Stimulated activated CD8-positive, alpha-beta memory T cell treated with anti-CD3 and anti-CD28 coated beads, Interleukin-15, amount 100 ng/mL, for 4 hours (primary cell): ENCODE data around the gene PLA2G4C.

Experiments
- DNase-seq, 2 donors: peaks; one replicate each; pipeline ENCODE4 v3.0.0-alpha.2; 2020; ENCODE audit warnings: low read depth in 2 of 2

PLA2G4C gene

DNA sequence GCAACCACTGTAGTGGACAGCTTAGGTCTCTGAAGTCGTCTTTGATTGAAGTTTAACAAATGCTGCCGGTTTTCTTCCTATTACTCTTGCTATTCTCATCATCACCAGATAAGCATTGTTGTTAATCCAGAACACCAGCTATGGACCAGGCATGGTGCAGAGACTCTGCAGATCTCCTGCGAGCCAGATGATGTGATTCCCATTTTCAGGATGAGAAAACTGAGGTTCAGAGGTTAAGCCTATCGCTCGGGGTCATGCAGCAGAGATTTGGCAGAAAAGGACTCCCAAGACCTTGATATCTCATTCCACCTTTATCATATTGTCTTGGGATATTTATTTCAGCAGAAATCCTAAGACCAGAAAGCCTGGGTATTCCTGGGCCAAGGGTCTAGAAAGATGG, 50.2 kb downstream of the PLA2G4C start:
- no peak for DNase-seq

DNA sequence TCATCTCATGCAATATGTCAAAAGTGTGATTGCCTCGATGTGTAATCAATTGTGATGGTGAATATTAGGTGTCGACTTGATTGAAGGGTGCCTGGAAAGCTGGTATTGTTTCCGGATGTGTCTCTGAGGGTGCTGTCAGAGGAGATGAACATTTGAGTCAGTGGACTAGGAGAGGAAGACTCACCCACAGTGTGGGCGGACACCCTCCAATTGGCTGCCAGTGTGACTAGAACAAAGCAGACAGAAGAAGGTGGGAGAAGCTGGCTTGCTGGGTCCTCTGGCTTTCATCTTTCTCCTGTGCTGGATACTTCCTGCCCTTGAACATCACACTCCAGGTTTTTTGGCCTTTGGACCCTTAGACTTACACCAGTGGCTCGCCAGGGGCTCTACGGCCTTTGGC, 51.3 kb downstream of the PLA2G4C start:
- no peak for DNase-seq

DNA sequence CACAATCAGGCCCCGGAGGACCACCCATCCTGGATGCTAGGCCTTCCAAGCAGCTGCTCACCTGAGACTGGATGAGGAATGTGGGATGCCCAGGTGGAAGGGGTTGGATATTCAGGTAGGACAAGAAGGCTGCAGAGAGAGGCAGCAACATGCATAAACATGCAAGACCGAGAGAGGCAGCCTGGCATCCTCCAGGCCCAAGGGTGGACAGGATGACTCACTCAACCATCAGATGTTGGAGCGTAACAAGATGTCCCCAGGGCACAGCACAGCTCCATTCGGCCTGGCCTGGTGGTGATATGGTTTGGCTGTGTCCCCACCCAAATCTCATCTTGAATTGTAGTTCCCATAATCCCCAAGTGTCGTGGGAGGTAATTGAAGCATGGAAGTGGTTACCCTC, 56.8 kb downstream of the PLA2G4C start:
- no peak for DNase-seq

DNA sequence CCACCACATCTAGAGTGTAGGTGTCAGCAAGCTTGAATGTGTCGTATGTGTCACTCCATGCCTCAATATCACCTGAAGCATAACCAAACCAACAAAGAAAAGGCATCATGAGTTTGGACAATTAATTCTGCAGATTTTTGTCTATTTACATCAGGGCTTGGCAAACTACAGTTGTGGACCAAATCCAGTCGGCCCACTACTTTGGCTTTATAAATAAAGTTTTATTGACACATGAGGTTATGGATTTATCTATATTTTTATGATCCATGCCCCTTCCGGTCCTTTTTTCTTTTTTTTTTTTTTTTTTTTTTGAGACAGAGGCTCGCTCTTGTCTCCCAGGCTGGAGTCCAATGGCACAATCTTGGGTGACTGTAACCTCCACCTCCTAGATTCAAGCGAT, 57.5 kb downstream of the PLA2G4C start:
- no peak for DNase-seq

DNA sequence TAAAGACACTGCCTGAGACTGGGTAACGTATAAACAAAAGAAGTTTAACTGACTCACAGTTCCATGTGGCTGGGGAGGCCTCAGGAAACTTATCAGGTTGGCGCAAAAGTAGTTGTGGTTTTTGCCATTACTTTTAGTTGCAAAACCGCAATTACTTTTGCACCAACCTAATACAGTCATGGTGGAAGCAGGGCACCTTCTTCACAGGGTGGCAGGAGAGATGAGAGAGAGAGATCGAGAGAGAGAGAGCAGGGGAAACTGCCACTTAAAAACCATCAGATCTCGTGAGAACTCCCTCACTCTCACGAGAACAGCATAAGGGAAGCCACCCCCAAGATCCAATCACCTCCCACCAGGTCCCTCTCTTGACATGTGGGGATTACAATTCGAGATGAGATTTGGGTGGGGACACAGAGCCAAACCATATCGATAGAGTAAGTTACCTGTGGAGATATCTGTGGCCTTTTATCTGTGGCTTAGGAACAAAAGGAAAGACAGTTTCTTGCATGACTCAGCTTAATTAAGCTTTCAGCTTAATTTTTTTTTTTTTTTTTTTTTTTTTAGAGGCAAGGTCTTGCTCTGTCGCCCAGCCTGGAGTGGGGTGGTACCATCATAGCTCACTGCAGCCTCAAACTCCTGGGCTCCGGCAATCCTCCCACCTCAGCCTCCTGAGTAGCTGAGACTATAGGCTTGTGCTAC, 59.1 kb downstream of the PLA2G4C start:
- no peak for DNase-seq

DNA sequence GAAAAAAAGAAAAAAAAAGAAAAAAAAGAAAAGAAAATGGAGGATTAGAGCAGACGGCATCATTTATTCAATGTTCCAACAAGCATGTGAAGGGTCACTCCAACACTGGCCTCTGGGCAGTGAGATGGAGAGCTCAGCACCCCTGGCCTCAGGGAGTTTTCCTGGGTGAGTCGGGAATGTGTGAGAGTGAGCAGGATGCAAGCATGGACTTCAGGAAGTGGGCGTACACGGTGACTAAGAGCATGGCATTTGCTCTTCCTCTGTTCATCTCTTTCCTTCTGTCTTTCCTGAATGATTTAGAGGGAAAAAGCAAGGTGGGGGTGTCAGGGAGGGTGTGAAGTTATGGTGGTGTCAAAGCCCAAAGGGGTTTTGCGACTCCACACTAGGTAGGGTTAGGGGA, 66.1 kb downstream of the PLA2G4C start:
- no peak for DNase-seq

DNA sequence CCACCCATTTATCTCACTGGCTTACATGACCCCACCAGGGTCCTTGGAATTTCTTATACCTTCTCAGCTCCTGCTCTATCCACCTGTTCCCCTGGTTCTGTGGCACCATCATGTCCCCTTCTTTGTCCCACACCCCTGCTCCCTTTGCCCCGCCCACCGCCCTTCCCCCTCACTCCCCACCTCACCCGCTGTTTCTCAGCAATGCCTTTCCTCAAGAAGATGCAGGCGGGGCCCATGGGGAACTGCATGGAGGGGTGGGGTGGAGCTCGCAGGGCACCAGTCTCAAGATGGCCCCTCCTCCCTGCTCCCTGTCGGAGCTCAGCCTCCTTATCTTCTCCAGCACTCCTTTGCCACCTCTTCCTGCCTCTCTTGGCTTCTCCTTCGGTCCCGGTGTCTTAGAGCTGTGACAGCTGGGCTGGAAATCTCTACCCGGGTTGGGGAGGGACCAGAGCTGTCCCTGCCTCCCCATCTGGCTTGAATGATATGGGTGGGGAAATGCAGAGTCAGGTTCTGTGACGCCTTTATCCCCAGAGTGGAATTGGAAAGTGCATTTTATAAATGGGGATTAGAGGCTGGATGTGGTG, 66.8 kb downstream of the PLA2G4C start, which contains the start of gene CABP5:
TSS of gene CABP5 (minus strand) at position 405 of the 584 bp plus-strand sequence. CDS start at position 248, 157 bp downstream.
- DNase-seq: no peak

DNA sequence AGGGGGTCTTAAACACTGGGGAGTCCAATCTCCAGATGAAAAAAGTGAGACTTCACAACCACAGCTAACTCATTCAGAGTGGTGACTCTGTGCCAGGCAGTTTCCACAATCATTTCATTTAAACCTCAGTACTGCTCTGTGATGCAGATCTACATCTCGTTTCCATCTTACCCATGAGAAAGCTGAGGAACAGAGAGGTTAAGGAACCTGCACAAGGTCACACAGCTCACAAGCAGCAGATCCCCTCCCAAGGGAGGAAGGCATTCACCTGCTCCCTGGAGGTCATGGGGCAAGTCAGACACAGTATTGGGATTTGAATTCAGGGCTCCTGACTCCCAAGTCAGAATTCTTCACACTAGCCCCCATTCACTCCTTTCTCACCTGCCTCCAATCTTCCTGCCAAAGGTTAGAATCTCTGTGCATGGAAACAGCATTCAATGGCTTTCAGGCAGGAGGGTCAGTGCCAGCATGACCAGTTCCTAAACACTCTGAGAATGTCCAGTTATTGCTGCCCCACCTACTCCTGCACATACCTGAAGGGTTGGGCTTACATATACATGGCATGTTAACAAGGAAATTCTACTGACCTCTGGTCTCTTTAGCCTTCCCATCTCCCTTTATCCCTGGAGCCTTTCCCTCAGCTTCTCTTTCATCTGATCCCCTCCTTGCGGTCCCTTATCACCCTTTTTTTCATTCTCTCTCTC, 68.6 kb downstream of the PLA2G4C start:
- DNase-seq: no peak

DNA sequence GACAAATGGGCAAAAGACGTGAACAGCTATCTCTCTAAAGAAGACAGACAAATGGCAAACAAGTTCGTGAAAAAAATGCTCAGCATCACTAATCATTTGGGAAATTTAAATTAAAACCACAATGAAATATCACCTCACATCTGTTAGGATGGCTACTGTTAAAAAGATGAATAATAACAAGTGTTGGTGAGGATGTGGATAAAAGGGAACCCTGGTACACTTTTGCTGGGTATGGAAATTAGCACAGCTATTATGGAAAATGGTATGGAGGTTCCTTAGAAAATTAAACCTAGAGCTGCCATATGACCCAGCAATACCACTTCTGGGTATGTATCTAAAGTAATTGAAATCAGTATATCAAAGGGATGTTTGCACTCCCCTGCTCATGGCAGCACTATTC, 73.9 kb downstream of the PLA2G4C start:
- DNase-seq: no peak

DNA sequence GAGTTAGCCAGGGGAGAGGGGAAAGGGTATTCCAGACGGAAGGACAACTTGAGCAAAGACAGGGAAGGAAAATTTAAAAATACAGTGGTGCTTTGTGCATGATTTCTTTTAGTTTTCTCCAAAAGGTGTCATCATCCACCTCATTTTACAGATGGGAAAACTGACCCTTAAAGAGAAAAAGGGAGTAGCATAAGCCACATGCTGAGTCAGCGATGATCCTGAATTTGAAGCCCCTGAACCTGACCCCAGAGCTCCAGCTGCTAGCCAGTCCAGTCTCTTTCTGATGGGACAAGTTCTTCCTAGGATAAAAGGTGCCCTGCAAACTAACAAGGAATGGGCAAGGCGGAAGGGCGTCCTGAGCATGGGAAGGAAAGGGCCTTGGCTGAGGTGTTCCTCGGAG, 77.0 kb downstream of the PLA2G4C start:
- DNase-seq: no peak

DNA sequence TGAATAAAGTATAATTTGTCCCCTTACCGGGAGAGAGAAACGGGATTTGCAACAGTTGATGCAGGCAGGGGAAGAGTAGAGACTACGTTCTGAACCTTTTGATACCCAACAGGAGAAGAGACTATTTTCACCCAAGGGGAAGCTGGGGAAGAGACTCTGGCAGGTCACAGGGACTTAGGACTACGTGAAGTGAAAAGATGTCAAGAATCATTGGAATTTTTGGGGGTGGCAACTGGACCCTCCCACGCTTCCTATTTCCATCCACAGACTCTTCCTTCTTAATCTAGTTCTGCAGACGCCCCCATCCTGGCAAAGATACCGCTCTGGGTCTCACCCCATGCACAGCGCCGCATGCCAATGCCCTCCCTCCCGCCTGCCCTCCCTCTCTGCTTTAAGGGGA, 80.5 kb downstream of the PLA2G4C start:
- no peak for DNase-seq

DNA sequence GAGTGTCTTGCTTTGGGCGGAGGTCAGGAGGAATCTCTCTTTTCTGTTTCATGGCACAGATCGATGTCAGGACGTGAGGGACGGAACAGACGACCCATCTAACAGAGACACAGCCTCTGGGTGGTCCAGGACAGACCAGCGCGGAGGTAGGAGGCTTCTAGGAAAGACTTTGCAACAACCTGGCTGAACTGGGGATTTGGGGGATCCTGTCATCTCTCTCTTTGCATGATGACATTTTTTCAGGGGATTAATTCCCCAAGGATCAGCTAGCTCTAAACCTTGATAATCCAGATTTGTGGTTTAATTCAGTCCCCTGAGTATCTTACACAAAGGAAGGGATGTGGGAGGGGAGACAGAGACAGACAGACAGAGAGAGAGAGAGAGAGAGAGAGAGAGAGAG, 81.2 kb downstream of the PLA2G4C start:
- DNase-seq: no peak

DNA sequence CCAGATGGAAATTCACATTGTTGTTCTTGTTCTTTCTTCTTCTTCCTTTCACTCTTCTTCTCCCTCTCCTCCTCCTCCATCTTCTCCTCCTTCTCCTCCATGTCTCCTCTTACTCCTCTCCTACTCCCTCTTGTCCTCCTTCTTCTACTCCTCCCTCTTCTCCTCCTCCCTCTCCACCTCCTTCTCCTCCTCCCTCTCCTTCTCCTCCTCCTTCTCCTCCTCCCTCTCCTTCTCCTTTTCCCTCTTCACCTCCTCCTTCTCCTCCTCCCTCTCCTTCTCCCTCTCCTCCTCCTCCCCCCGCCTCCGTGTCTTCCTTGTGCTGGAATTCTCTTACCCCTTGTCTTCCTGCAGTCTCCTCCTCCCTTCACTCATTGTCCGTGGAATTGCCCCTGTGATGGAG, 85.1 kb downstream of the PLA2G4C start:
- no peak for DNase-seq

DNA sequence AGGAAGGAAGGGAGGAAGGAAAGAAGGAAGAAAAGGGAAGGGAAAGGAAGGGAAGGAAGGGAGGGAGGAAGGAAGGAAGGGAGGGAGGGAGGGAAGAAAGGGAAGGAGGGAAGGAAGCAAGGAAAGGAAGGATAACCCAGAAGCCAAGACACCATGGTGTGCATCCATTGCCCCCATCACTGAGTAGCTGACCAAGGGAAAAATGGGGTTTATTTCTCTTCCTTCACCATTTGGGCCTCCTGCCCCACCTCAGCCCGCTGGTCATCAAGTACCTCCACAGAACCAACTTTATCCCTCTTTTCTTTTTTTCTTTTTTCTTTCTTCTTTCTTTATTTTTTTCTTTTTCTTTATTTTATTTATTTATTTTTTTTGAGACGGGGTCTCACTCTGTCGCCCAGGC, 87.1 kb downstream of the PLA2G4C start:
- no peak for DNase-seq

DNA sequence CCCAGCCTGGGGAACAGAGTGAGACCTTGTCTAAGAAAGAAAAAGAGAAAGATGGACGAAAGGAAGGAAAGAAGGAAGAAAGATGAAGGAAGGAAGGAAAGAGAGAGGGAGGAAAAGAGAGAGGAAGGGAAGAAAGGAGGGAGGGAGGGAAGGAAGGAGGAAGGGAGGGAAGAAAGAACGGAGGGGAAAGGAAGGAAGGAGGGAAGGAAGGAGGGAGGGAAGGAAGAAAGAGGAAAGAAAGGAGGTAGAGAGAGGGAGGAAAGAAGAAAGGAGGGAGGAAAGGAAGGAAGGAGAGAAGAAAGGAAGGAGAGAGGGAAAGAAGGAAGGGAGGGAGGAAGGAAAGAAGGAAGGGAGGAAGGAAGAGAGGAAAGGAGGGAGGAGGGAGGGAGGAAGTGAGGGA, 87.6 kb downstream of the PLA2G4C start:
- no peak for DNase-seq

DNA sequence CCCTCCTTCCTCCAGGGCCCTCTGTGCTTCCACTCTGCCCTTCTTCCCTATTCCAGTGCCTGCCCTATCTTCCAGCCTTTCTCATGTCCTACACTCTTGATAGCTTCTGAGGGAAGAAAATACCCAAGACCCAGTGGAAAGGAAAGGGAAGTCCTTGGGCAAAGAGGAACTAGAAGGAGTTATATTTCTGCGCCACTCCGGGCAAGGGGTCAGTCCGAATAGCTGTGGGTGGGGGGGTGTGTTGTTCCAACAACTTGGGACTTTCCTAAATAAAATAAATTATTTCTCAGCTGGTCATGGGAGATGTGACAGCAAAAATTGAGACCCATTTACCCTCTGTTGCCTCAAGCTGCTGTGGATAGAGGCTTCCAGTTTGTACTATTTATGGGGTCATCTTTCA, 89.9 kb downstream of the PLA2G4C start:
- no peak for DNase-seq

DNA sequence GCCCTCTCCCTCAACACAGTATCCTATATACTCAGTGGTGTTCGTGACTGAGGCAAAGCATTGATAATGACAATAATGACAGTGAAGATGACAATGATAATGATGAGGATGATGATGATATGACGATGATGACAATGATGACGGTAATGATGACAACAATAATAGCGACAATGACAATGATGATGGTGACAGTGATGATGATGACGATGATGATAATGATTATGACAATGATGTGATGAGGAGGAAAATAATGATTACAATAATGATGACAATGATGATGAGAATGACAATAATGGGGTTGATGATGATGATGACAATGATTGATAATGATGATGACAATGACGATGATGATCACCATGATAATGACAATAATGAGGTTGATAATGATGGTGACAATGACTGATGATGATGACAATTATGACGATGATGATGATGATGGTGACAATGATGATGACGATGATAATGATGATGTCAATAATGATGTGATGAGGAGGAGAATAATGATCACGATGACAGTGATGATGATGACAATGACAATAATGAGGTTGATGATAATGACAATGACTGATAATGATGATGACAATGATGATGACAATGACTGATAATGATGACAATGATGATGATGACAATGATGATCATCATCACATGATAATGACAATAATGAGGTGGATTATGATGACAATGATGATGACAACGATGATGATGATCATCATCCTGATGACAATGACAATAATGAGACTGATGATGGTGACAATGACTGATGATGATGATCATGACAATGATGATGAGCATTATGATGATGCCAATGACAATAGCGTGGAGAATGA, 99.5 kb downstream of the PLA2G4C start:
- no peak for DNase-seq

DNA sequence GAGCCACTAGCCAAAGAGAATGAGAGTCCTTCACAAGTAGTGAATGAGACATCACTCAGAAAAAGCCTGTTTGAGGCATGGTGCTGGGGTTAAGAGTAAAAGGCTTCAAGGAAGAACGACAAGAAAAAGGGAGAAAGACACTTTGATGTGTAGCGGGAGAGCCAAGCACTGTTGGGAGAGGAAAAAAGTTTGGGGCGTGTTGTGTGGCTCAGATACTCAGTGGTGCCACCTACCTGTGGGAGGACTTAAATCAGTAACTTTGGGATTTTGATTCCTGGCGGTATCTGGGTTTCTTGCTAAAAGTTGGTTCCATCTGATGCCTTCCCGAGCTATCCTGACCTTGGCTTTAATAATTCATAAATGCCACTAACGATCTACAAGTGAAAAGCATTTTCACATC, 103.9 kb downstream of the PLA2G4C start:
- DNase-seq: no peak

DNA sequence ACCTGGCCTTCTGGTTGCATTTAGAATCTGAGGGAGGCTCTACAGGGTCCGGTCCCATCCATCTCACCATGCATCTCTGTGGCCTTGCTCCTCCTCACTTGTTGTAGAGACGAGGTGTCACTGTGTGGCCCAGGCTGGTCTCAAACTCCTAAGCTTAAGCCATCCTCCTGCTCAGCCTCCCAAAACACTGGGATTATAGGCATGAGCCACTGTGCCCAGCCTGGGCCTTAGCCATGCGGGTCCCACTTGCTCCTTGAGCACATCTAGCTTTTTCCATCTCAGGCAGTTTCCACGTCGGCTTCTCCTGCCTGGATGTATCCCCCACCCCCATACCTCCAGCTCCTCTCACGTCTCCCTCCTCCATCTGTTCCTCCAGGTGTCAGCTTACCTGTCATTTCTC, 106.4 kb downstream of the PLA2G4C start:
- no peak for DNase-seq

DNA sequence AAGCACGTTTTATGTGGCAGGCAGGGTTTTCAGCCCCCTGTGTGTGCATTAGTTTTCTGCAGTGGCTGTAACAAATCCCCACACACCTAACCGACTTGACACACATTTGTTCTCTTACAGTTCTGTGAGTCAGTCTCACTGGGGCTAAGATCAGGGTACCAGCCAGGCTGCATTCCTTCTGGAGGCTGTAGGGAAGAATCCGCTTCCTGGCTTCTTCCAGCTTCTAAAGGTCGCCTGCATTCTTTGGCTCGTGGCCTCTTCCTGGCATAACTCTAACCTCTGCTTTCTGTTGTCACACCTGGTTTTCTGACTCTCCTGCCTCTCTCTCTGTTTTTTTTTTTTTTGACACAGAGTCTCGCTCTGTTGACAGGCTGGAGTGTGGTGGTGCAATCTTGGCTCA, 109.8 kb downstream of the PLA2G4C start:
- no peak for DNase-seq

DNA sequence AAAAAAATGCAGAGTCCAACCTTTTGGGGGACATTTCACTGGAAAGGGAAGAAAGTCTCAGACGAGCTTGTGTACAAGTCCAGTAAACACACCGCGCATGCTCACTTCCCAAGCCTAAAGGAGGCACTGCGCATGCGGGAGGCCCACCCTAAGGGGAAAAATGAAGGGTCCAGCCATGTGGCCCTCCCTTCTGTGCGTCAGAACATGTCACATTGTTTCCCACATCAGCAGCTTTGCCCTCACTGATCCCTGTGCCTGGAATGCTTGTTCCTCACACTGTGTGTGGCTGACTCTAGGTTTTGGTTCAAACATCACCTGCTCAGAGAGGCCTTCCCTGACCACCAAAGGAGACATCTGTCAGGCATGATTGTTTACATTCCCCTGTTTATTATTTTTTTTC, 111.8 kb downstream of the PLA2G4C start:
- no peak for DNase-seq
